SW 1271 (cell line): ENCODE measurements around the gene SERPINA12.
"Not testable (repeated sequence)": the region's sequence is repeated elsewhere in the genome, so short reads cannot be mapped to it uniquely, and the experiment has no call there.

Source experiments
- DNase-seq, 2 experiments: peaks; one replicate each; lab custom pipeline; 2025; lab: John Stamatoyannopoulos, UW

The SERPINA12 gene

DNA sequence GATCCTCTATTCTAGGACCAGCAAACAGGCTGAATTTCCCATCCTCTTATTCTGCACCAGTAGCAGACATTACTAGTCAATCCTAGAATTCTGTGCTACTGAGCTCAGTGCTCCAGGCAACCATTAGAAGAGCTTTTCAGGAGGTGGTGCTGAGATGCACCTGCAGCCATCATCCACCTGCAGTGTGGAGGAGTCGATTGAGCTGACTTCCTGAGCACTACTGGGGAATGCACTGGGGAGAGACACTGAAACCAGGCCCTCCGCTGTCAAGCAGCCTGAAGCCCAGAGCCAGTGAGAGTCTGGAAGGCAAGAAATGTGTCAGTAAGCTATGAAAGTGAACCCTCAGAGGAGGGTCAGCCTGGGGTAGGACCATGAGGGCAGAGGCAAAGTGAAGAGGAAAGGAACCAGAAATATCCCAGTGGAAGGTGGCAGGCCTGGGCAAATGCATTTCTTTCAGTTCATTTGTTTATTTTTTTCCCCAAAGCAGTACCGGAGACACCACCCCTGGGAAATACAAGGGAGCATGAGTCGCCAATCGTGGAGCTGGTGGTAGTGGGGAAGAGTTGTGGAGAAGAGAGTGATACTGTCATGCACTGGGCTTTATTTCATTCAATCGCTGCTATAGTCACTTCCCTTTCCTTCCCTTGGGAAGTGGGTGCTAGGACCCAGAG is 28.9 kb upstream of the SERPINA12 start:
- no peak for DNase-seq

DNA sequence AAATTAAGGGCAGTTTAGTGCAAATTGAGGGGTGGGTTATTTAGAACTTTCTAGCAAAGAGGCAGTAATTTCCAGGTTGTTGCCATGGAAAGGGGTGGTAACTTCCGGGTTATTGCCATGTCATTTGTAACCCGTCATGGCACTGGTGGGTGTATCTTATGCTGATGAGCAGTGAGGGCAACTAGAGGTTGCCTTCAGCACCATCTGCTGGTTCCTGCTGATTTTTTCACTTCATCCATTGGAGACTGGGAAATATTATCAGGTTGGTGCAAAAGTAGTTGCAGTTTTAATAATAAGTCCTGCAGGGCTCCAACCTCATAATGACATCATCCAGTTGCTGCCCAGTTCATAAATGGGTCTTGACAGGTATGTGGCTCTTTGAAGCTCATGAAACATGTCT is 27.6 kb upstream of the SERPINA12 start:
- no peak for DNase-seq

DNA sequence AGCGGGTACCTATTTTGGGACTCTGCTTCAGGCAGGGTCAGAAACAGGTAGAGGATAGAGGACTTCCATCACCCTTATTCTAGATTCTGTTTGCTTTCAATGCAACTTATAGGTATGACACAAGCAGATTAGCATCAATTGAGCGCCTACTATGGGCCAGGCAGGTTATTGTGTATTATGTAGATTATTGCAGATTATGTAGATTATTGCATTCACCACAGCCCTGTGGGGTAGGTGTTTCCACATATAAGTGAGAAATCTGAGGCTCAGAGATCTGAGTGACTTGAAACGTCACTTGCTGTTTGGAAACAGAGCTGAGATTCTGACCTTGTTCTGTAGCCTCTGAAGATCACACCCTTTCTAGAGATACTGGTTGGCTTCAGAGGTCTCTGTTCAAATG is 26.2 kb upstream of the SERPINA12 start:
- DNase-seq = no peak

DNA sequence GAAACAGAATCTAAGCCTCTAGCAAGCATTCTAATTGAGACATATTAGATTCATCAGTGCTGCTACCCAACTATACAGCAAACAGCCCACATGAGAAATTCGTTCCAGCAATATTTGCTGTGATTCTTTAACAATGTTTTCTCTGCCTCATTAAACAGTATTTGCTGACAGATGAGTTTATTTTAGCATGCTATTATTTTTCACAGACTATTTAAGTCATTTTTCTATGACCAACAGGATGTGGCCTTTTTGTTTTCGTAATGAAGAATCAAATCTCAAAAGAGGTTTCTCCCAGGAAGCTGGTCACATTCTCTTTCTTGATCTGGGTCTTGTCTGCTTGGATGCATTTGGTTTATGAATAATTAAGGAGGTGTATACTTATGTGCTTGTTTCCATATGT is 23.2 kb upstream of the SERPINA12 start:
- peak in 1 of 2 experiments; percentile 9 for DNase-seq

DNA sequence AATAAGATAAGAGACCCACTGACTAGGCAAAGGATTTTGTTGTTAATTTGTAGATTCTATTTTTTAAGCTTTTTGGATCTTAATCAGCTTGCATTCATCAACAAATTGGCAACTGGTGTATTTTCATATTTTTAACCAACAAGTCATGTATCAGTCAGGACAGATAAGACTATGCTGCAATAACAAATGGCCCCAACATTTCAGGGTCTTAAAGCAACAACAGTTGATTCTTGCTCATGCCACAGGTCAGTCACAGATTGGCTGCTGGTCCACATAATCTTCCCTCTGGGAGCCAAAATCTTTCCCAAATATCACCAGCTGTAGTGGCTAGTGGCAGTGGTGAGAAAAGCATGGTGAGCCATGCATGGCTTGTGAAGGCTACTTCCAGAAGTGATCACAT is 21.9 kb upstream of the SERPINA12 start:
- DNase-seq = no peak

DNA sequence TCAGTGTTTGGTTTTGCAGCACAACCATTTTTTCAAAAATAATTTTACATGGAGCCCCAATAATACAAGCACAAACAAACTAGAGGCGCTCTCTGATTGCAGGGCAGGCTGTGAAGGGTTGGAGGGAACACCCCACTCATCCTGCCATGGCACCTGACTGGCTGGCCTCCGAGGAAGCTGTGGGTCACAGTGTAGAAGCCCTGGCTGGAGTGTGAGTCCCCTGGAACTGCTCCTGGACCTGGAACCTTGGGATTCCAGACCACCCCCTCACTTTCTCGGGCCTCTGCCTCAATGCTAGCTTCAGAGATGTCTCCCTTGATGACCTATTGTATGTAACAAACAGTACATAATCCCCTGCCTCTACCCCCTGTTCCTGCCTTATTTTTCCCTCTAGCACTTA is 14.8 kb upstream of the SERPINA12 start:
- DNase-seq = no peak

DNA sequence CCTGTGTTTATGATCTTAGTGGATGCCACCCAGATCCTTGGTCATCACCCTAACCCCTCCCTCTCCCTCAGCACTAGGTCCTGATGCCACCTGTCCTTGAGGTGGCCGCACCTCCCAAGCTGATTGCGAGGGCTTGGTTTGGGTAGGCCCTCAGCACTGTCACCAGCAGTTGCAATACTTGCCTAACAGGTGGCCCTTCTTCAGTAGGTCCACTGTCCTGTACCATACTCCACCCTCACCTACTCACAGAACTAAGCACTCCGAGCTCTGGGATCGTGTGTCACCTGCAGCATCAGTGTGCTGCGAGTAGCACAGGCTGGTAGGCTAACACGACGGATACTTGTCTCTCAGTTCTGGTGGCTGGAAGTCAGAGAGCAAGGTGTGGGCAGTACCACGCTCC is 14.0 kb upstream of the SERPINA12 start:
- DNase-seq = no peak

DNA sequence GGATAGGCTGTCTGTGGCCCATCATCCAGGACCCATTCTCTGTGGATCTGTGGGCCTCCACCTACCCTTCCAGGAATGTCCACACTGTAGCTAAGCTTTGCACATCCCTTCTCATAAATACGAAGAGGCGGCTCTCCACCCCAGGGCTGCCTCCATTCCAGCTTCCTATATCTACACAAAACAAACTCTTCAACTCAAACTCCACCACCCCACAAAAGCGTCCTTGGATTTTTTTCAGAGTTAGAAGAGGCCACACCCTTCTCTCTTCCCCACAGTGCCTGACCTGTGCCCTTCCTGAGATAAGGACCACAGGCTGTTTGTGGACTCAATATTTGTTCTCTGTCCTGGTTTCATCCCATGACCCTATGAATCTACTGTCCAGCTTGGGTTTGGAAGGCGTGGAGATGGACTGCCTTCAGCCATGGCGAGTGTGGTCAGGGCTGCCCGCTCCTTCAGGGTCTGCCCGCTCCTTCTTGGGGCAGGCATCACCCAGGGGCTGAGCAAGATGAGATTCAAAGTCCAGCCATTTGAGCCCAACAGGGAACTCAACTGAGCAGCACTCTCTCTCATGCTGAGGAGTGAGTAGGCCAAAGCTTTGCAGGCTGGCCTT is 13.0 kb upstream of the SERPINA12 start:
- DNase-seq = no peak

DNA sequence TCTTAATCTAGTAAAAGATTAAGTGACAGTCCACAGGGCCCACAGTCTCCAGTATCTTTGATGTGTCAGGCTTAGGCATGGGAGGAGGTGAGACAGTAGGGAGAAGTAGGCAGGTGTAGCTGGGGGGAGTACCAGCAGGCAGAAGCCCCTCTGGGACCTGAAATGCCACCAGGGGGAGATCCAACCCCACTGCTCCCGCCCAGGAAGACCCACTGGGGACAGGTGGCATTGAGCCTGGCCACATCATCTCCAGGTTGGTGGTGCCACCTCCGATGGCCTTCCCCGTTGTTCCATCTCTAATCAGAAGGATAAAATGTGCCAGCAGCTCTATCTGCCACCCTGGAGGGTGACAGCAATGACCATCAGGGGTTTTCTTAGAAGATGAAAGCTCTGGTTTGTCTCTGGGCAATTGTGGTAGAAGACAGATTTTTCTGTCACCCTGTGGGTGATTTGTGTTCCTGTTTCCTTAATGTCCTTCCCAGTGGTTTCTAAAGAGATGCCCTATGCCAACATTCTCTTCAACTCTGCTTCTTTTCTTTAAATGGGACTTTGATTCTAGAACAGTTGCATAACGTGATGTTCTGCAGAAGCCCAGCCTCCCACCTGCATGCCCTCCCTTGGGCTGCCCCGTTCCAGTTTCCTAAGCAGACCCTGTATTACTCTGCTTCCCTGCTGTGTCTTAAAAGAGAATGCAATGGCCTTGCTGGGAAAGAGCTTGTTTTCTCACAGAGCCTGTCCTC is 12.3 kb upstream of the SERPINA12 start:
- no peak for DNase-seq

DNA sequence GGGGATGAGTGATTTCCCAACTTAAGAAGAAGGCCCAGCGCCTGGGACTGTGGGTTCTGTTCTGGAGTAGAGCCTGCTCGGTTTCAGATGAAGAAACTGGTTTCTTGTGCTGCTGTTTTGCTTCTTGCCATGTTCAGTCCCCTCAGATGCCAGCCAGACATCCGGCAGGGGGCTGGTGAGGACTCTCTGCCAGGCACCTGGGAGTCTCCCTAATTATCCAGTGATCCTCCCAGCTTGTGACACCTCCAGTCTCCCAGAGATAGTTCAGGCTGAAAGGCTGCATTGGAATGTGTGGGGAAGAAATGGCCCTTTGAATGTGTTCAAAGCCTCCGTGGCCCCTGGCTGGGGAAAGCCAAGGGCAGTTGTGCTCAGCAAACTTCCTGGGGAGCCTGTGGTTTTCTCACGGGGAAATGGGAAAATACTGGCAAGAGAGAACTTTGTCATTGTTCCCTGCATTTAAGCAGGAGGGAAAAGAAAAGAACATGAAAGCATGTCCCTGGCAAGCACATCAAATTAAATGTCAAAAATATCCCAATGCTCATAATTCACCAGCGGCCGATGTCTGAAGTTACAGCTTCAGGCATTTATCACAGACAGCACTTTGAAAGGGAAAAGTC is 8.5 kb upstream of the SERPINA12 start:
- DNase-seq = no peak

DNA sequence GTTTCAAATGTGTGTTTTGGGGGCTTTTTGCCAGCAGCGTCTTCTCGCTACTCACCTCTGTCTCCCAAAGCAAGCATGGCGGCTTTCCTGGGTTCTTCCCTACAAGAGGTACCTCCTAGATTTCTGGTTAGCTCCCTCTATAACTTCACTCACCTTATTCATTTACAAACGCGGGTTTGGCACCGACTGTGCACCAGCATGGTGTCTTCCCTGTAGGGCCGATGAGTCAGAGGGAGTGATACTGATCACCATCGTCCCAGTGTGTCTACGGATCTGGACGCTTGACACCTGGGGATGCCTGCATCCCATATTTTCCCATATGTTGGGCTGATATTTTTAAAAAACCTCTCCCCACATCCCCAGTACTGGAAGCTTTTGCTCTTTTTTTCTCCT is 8.0 kb upstream of the SERPINA12 start:
- no peak for DNase-seq

DNA sequence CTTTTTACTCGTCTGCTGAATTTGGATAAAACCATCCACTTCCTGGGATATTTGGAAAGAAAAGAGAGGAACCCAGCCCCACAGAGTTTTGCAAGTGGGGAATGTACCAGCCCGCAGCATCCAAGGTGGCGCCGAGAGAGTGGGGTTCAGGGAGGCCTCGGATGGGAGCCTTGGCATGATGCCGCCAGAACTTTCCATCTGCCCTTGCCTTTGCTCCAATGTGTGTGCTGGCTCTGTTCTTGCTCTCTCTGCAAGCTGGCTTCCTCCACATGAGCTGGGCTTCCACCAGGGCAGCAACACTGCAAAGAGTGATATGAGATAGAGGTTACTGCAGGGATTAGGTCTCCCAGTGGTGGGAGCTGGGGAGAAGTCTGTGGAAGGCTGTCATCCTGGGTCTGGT is 6.6 kb upstream of the SERPINA12 start:
- DNase-seq = no peak

DNA sequence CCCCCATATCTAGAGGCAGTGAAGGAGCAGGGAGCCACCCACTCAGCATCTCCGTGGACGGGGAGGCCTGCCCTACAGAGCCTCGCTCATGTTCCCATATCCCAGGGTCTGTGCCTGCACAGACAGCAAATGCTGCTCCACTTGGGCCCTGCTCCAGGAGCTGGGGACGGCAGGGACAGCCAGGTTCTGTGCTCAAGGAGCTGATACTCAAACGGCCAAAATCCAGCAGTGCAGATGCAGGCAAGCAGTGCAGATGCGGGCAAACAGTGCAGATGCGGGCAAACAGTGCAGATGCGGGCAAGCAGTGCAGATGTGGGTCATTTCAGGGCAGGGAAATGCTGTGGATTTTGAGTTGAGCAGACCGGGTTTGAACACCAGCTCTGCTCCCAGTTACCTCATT is 6.2 kb upstream of the SERPINA12 start:
- no peak for DNase-seq

DNA sequence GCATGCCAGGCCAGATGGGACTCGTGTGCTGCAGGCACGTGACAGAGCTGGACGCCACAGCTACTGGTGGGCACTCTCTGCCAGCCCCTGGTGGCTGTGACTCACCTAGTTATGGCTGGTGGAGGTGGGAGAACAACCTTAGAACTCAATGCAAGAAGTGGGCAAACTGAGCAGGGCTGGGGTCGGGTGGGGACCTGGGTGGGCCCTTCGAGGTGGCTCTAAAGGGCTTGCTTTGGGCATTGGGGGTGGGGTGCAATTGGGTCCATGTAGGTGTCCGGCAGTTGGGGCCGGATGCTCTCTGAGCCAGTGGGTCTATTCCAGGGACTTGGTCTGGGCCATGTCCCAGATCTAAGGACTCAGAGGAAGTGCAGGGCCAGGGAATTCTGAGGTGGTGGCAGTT is 5.1 kb upstream of the SERPINA12 start:
- no peak for DNase-seq

DNA sequence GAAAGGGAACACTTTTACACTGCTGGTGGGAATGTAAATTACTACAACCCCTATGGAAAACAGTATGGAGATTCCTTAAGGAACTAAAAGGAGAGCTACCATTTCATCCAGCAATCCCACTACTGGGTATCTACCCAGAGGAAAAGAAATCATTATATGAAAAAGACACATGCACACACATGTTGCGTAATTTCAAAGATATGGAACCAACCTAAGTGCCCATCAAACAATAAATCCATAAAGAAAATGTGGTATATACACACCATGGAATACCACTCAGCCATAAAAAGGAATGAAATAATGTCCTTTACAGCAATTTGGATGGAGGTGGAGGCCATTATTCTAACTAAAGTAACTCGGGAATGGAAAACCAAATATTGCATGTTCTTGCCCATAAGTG is 1.2 kb upstream of the SERPINA12 start:
- not testable (repeated sequence) for DNase-seq

DNA sequence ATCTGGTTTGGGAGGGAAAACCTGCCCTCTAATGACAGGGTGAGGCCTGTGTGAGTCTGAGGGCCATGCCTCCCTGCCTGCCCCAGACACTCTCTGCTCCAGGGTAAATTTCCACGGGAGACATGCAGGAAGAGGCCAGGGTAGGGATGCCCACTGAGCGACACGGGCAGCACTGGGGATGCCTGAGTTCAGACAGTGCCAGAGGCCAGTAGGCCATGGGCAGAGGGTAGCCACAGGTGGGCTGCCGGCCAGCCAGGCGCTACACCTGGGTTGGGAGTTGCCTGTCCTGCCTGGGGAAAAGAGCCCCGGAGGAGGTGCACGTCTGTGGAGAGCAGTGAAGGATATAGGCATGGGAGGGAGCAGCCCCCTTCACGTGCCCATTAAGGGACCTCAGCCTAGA is 3.6 kb downstream of the SERPINA12 start:
- DNase-seq = no peak

DNA sequence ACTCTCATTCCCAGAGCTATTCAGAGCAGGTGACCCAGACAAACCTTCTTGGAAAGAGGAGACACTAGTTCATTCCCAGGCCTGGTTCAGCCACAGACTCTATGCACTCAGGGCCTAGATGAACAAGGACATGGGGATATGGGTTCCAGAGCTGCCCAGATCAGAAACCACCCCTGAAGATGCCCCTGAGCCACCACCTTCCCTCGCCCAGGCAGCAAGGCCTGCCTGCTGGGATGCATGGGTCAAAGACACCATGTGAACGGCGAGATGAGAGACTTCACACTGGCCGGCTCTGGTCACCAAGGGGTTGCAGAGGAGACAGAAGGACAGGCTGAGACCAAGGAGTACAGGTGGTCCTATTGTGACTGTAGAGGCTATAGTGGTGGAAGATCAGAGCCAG is 4.1 kb downstream of the SERPINA12 start:
- DNase-seq = no peak

DNA sequence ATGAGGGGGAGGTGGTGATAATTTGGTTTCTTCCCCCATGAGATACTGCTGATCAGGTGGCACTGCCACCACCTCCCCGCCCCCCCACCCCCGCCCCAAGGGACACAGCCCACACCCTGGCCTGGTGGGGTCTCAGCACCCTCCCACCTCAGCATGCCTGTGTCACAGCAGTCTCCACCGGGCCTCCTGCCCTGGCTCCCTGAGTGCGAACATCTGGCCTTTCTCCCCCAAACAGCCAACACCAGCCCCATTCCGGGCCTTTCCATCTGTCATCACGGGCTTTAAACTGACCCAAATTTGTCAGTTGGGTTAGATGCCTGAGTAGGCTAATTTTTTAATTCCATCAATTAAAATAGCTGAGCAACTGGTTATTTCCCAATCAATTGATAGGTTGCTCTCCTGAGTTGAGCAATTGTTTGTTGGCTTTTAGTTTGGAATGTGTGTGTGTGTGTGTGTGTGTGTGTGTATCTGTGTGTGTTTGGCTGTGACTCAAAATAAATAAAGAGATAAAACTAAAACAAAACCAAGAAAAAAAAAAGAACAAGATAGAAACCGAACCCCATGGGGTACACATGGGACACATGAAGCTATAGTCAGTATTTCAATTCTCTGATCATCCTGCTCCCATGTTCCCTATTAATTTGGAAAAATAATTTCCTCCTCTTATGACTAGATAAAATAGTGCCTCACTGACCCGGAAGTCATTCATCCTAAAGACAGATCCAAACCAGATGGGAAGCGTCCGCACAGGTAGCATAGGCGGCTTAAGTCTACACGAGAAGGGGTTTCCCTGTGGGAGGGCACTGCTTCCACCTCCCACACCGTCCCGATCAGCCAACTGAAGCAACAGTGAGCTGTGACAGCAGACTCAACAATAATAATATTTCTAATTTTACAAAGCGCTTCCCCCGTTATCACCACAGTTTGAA is 7.4 kb downstream of the SERPINA12 start:
- DNase-seq = no peak

DNA sequence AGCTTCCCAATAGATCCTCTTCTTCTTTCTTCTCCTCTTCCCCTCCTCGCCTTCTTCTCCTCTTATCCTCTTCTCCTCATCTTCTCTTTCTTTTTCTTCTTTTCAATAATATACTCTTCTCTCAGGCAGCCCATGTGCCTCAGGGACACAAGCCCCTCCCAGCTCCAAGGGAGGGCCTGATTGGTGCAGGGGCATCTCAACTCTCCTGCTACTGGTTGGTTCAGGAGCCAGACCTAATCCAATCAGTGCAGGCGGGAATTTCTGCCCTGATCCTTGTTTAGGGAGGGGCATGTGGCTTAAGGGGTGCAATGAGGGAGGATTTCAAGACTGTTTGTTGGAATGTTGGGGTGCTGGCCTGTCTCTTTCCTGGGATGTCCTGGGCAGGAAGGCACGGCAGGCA is 9.0 kb downstream of the SERPINA12 start:
- DNase-seq = no peak

DNA sequence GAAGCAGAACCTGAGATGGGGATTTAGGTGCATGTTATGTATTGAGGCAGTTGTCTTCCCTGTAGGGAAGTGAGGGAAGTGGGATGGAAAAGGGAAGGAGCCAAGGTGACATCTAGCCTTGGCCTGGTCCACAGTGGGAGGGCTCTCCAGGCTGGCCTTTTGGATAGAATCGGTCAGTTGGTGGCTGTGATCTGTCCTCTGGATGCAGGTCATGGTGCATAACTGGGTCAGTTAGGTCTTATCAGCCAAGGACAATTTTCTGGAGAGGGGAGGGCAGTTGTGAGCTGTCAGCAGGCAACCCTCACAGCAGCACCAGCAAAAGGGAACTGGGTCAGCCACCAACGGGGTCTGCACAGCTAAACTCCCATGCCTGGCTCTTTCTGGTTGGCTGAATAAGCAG is 9.6 kb downstream of the SERPINA12 start:
- DNase-seq = no peak

DNA sequence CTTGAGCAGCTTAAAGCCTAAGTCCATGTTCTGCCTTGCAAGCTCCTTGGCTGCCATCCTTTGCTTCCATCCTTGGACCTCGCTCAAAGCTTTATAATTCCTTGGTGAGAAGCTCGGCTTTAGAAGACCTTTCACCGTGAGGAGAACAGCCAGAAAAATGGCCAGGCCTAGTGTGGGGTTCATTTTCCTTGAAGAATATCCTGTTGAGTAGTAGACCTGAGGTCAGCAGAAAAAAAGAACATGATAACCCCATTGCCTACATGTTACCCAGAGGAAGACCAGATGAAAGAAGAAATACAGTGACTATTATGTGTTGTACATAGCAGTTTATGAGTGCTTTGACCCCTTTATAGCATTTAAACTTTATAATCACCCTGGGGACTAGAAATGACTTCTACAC is 11.1 kb downstream of the SERPINA12 start:
- no peak for DNase-seq

DNA sequence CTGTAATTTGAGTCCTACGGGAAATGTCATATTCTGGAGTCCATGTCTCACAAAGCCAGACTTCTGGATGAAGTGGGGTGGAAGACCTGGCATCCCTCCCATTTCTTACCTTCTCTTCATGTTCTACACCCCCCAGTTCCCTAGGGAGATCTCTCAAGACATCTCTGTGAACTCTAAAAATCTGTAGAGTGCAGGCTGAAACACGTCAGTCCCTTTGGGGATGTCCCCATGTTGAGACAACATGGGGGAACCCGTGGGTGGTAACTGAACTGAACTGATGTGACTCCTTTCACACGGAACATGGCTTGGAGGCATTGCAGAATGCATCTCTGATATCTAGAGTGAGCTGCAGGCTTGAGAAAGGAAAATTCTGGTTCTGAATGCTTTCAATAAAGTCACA is 15.2 kb downstream of the SERPINA12 start:
- no peak for DNase-seq
